Activated CD4-positive, alpha-beta T cell treated with anti-CD3 and anti-CD28 coated beads, Interleukin-10, Interleukin-2, amounts not matched to agents 100 ng/mL and 50 ng/mL, durations not matched to agents 16 hours and 8 hours (primary cell): Measurements from ENCODE around the gene FAM131A.
"Not testable (repeated sequence)": the region's sequence is repeated elsewhere in the genome, so short reads cannot be mapped to it uniquely, and the experiment has no call there.

Experiments used
- DNase-seq: peaks from one replicate; pipeline ENCODE4 v3.0.0-alpha.2; 2020

The FAM131A gene

GRCh38 chr3:184317201-184317600 is 20.2 kb upstream of the FAM131A start:
- DNase-seq: no peak

DNA sequence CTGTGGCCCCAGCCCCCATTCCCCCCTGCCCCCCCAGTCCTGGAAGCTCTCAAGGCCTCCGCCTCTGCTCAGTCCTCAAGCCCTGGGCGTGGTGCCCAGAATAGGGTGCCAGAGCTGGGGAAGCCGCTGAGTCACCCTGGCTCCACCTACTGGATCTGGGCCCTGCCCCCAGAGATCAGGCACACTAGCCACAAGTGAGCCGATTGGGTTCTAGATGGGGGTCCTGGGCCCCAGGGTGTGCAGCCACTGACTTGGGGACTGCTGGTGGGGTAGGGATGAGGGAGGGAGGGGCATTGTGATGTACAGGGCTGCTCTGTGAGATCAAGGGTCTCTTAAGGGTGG is 17.3 kb upstream of the FAM131A start:
- DNase-seq: peak; percentile 46

- no peak for DNase-seq
Measured at GRCh38 chr3:184321666-184322065, 15.7 kb upstream of the FAM131A start.

DNA sequence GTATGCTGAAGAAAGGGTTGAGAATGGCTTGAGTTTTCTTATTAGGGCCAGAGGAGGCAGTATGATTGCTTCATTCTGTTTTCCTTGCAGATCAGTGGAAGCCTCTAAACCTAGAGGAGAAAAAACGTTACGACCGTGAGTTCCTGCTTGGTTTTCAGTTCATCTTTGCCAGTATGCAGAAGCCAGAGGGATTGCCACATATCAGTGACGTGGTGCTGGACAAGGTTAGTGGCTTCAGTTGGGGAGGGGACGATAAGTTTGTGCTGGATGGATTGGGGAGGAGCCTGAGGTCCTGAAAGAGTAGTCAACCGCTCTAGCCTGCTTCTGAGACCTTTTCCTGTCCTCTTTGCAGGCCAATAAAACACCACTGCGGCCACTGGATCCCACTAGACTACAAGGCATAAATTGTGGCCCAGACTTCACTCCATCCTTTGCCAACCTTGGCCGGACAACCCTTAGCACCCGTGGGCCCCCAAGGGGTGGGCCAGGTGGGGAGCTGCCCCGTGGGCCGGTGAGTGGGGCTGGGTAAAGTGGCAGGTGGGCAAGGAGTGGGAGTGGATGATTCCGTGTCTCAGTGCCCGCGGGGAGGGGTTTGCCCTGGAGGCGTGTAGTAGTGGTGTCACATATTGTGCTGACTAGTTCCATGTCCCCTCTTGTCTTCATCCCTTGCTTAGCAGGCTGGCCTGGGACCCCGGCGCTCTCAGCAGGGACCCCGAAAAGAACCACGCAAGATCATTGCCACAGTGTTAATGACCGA is 14.5 kb upstream of the FAM131A start:
- DNase-seq: no peak

DNA sequence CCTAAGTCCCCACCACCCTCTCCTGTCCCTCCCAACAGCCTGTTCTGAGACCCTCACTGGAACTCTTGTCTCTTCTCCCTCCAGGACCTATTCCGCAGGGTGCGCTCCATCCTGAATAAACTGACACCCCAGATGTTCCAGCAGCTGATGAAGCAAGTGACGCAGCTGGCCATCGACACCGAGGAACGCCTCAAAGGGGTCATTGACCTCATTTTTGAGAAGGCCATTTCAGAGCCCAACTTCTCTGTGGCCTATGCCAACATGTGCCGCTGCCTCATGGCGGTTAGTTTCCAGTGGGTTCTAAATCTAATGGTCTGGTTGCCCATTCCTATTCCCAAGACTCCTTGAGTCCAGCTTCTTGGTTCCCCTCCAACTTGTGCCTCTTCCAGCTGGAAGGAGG is 13.7 kb upstream of the FAM131A start:
- DNase-seq: no peak

- DNase-seq: no peak
Measured at GRCh38 chr3:184325269-184325668, 12.1 kb upstream of the FAM131A start.

- DNase-seq: no peak
Measured at GRCh38 chr3:184325715-184326369, 11.6 kb upstream of the FAM131A start.

DNA sequence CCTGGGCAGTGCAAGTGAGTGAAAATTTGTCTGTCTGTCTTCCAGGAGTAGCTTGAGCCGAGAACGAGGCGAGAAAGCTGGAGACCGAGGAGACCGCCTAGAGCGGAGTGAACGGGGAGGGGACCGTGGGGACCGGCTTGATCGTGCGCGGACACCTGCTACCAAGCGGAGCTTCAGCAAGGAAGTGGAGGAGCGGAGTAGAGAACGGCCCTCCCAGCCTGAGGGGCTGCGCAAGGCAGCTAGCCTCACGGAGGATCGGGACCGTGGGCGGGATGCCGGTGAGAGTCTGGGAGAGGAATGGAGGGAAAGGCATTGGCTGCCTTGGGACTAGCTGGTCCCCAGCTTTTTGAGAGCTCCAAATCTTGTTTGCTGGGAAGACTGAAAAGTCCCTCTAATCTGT is 10.2 kb upstream of the FAM131A start:
- no peak for DNase-seq

GRCh38 chr3:184328516-184328915 is 8.9 kb upstream of the FAM131A start:
- DNase-seq: no peak

DNA sequence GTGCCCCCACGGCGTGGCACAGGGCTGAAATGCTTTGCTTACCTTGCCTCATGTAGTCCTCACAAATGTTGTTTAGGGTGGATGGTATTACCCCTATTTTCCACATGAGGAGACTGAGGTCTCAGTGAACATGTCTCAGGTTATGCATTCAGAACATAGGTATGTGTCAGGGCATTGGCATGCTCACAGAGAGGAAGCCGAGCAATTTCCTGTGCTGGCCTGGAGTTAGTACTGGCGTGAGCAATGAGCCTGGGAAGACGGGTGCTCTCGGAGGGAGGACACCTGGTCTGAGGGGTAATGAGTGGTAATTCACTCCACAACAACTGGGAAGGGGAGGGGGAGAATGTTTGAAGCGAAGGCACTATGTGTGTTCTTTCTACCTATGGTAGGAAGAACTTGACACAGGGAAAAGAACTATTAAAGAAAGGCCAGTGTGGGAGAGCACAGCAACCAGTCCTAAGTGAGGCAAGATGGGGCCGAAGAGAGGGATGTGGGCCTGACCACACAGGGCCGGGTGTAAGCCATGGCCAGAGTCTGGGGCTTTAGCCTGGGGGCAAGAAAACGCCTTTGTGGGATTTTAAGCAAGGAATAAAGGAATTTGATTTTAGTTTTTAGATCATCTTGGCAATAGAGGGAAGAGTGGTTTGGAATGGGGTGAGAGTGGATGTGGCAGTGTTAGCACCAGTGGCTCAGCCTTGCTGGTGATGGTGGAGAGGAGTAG is 4.9 kb upstream of the FAM131A start:
- no peak for DNase-seq

DNA sequence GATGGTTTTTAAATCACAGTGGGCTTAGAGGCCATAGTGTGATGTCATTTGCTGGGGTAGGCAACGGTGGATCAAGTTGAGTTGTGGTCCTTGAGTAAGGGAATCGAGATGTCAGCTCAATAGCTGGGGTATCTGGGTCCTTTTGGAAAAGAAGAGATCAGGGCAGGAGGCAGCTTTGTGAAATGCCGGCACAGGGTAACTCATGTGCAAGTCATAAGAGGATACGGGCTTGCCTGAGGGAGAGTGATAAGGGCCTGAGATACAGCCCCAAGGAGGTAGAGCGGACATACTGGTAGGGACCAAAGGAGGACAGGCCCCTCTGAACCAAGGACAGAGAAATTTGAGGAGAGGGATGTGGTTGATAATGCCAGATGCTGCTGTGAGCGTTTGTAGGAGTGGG is 4.2 kb upstream of the FAM131A start:
- DNase-seq: no peak

GRCh38 chr3:184333700-184334099 is 3.7 kb upstream of the FAM131A start:
- no peak for DNase-seq

GRCh38 chr3:184334470-184335158 is 2.8 kb upstream of the FAM131A start:
- DNase-seq: peak; percentile 61

- no peak for DNase-seq
Measured at GRCh38 chr3:184335291-184335660, 2.1 kb upstream of the FAM131A start.

- peak; percentile 89 for DNase-seq
Measured at GRCh38 chr3:184335661-184336546, 1.5 kb upstream of the FAM131A start.

DNA sequence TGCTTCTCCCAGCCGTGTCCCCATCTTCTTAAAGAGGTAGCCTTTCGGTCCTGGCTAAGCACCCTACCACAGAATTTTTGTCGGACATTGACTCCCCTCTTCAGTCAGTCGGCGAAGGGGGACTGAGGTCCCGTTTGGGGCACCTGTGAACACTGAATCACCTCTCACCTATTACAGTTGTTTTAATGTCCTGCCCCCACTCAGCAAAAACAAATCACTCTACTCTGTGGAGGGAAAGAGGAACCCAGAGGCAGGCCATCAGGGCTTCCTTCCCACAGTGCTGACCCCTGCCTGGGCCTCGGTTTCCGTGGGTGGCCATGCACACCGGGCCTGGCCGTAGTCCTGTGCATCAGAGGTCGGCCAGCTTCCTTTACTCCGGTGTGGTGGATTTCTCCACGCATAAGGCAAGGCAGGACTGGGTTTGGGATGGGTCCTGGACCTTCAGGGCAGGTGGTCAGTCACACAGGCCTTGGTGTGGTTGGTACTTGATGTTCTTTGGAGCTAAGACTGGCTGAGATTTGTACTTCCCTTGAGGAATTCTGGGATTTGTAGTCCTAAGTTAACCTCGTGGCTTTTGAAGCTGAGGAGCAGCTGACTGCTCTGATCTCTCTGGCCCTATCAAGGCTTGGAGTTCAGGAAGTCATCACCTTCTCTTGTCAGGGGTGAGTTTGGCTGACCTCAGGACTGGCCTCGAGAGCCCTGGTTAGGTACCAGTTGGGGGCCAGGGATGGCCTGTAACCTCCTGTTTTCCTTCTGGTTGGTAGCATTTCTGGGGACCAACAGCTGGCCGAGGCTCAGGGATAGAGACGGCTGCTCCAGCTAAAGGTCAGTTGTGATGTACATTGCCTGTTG is 627 bp upstream of the FAM131A start:
- DNase-seq: no peak

GRCh38 chr3:184337981-184338380 is 581 bp downstream of the FAM131A start:
- no peak for DNase-seq

GRCh38 chr3:184338511-184338945 is 1.1 kb downstream of the FAM131A start:
- no peak for DNase-seq

DNA sequence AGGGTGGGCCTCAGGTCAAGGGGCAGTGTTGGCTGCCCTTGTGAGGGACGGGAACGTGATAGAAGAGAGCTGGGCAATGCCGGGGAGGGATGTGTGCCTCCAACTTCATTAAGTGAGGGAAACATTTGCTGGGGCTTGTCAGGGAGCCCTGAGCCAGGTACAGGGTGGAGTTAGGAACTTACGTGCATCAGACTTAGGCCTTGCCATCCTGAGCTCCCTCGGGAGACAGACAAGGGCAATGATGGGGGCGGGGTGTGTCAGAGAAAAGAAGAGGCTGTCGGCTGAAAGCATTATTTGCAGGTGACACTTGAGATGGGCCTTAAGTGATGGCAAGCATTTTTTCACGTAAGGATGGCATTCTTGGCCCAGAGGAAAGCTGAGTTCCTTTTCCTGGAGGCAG is 1.6 kb downstream of the FAM131A start:
- no peak for DNase-seq

DNA sequence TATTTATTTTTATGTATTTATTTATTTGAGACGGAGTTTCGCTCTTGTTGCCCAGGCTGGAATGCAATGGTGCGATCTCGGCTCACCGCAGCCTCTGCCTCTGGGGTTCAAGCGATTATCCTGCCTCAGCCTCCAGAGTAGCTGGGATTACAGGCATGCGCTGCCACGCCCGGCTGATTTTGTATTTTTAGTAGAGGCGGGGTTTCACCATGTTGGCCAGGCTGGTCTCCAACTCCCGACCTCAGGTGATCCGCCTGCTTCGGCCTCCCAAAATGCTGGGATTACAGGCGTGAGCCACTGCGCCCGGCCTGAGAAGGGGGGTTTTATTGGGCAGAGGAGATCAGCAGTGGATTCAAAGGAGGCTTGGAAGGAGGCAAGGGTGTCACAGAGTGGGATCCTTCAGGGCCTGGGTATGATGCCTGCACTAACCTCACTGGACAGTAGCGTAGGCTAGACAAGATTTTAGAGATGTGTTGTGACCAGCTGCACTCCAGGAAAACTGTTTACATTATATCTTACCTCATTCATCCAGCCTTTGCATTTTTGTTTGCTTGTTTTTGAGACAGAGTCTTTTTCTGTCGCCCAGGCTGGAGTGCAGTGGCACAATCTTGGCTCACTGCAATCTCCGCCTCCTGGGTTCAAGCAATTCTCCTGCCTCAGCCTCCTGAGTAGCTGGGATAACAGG is 2.2 kb downstream of the FAM131A start:
- DNase-seq: not testable (repeated sequence)

- DNase-seq: no peak
Measured at GRCh38 chr3:184341925-184342324, 4.5 kb downstream of the FAM131A start.
